BE2C (cell line): ENCODE results near the gene NPTX2.

Experiments
- DNase-seq: peaks from one replicate; pipeline ENCODE4 v3.0.0-alpha.2; 2020
- H3K27me3 ChIP-seq: fragments of 250-450 bp; sonication (Bioruptor Pico); 2 replicates; pipeline ENCODE4 v1.5.1; 2020; ENCODE audit warnings: mild to moderate bottlenecking
- H3K36me3 ChIP-seq: fragments of 250-450 bp; sonication (Bioruptor Pico); 2 replicates; pipeline ENCODE4 v1.5.1; 2020; ENCODE audit warnings: mild to moderate bottlenecking
- H3K4me1 ChIP-seq: fragments of 250-450 bp; sonication (Bioruptor Pico); 2 replicates; pipeline ENCODE4 v1.5.1; 2020
- H3K4me3 ChIP-seq: 2 replicates; pipeline ENCODE4 v1.5.1; 2011; ENCODE audit warnings: low read depth, low read length
- H3K9me3 ChIP-seq: fragments of 250-450 bp; sonication (Bioruptor Pico); 2 replicates; pipeline ENCODE4 v1.5.1; 2020
- CTCF ChIP-seq: IDR thresholded peaks from 2 replicates; pipeline ENCODE4 v1.5.1; 2012; ENCODE audit warnings: mild to moderate bottlenecking, low read depth, low read length

NPTX2 gene

GRCh38 chr7:98646465-98646864 is 29.4 kb downstream of the NPTX2 start:
- TF ChIP-seq CTCF, result no peak
- Histone ChIP-seq H3K9me3 (no peaks in the 10 kb centered on the region), H3K4me1 (no peaks in the 10 kb centered on the region), H3K36me3 (no peaks in the 10 kb centered on the region), H3K27me3 (no peaks in the 10 kb centered on the region), H3K4me3 (no peak overlapping the region)
- DNase-seq, result no peak

- no peaks in the 10 kb centered on the region for H3K4me1 ChIP-seq
- H3K4me3 ChIP-seq, result no peak overlapping the region
- DNase-seq, result no peak
- no peaks in the 10 kb centered on the region for H3K27me3 ChIP-seq
- TF ChIP-seq CTCF, result no peak
- H3K36me3 ChIP-seq, result no peaks in the 10 kb centered on the region
- H3K9me3 ChIP-seq, result no peaks in the 10 kb centered on the region
These were observed 30.2 kb downstream of the NPTX2 start for GRCh38 chr7:98647326-98647725.

- H3K36me3 ChIP-seq, result no peaks in the 10 kb centered on the region
- peaks cover 2% of the 10 kb centered on the region; the same call in 1 of the 2 replicates for H3K9me3 ChIP-seq
- H3K27me3 ChIP-seq, result no peaks in the 10 kb centered on the region
- H3K4me3 ChIP-seq, result no peak overlapping the region
- TF ChIP-seq CTCF, result no peak
- no peak for DNase-seq
- H3K4me1 ChIP-seq, result no peaks in the 10 kb centered on the region
These were observed 34.7 kb downstream of the NPTX2 start for GRCh38 chr7:98651760-98652159.

- peaks cover 2% of the 10 kb centered on the region; the same call in 1 of the 2 replicates for H3K9me3 ChIP-seq
- no peaks in the 10 kb centered on the region for H3K4me1 ChIP-seq
- no peak for TF ChIP-seq CTCF
- no peaks in the 10 kb centered on the region for H3K27me3 ChIP-seq
- no peaks in the 10 kb centered on the region for H3K36me3 ChIP-seq
- no peak for DNase-seq
- H3K4me3 ChIP-seq, result no peak overlapping the region
These were observed 36.7 kb downstream of the NPTX2 start for GRCh38 chr7:98653601-98654310.

- Histone ChIP-seq H3K9me3 (peaks cover 2% of the 10 kb centered on the region; the same call in 1 of the 2 replicates), H3K27me3 (no peaks in the 10 kb centered on the region), H3K4me3 (no peak overlapping the region), H3K36me3 (no peaks in the 10 kb centered on the region), H3K4me1 (no peaks in the 10 kb centered on the region)
- no peak for TF ChIP-seq CTCF
- no peak for DNase-seq
These were observed 37.6 kb downstream of the NPTX2 start for GRCh38 chr7:98654524-98655272.

- Histone ChIP-seq H3K36me3 (no peaks in the 10 kb centered on the region), H3K4me1 (no peaks in the 10 kb centered on the region), H3K9me3 (peaks cover 2% of the 10 kb centered on the region; the same call in 1 of the 2 replicates), H3K27me3 (no peaks in the 10 kb centered on the region), H3K4me3 (no peak overlapping the region)
- no peak for TF ChIP-seq CTCF
- no peak for DNase-seq
These were observed 38.5 kb downstream of the NPTX2 start for GRCh38 chr7:98655611-98656010.
